Measurements from ENCODE around the gene DHX40. TPM values are rescaled to one million over a fixed set of nuclear protein-coding genes. Genes with fewer than 3 reads are reported as not detected.
A peak's percentile ranks its signal among the peaks of the same experiment; 100 is the strongest.

Gene DHX40
- total RNA-seq (2021; fragmentation: NEBNext Ultra II Directional; extraction: Animal tissue kit (Norgen Biotek cat#: 25700)) (28.3 and 28.5 TPM in 2 replicates), polyA plus RNA-seq (2011; rRNA removed) (7.5 and 13.5 TPM in 2 replicates), polyA minus RNA-seq (2011; rRNA and poly(A)+ RNA removed) (22.8 and 29.6 TPM in 2 replicates)
- polyA plus RNA-seq (2011; cell fraction: cytosol; rRNA removed), result 16.4 TPM
- 6.0 TPM for polyA plus RNA-seq (2011; cell fraction: nucleus; rRNA removed)
- polyA plus RNA-seq (2012, experiment 1 of 2), result 19.5 to 27.7 TPM (median 20.9 TPM) in 4 replicates
- polyA plus RNA-seq (2012, experiment 2 of 2), result 1.3 TPM
- polyA plus RNA-seq (2013, experiment 1 of 2), result 14.8 TPM
- polyA plus RNA-seq (2013, experiment 2 of 2), result 14.9 TPM
- 25.8 TPM for polyA minus RNA-seq (2011; cell fraction: cytosol; rRNA and poly(A)+ RNA removed)
- 23.5 TPM for polyA minus RNA-seq (2011; cell fraction: nucleus; rRNA and poly(A)+ RNA removed)
- long read RNA-seq, experiment 1, transcript DHX40-201 (18 exons, 3,660 nt), result major isoform, 7 of 35 reads
- long read RNA-seq, experiment 1, partial matches to known transcripts, result 27 of 35 reads
- long read RNA-seq, experiment 1, other reads (novel, unspliced or antisense), result 1 of 35 reads
- long read RNA-seq, experiment 2, transcript DHX40-201 (18 exons, 3,660 nt), result major isoform, 7 of 12 reads
- long read RNA-seq, experiment 2, partial matches to known transcripts, result 0 of 12 reads
- long read RNA-seq, experiment 2, other reads (novel, unspliced or antisense), result 5 of 12 reads

GRCh38 chr17:59565171-59565958 is at the start of gene DHX40:
Gene DHX40 (plus strand): TSS chr17:59565610. CDS start chr17:59565672, 62 bp downstream.
- Histone ChIP-seq H4K5ac (ENCODE audit: insufficient read length, low read depth, low read length) (peak within 1 kb of the TSS; percentile 49), H3K9ac (replicated peaks in 1 of 4; ENCODE audit: extremely low read depth in 1 of 4, low read depth in 3 of 4, low read length in 3 of 4) (peak within 1 kb of the TSS; percentile 54 to 87 (median 78)), H4K8ac (ENCODE audit: extremely low read depth, insufficient read depth, low read length) (peak within 1 kb of the TSS; percentile 98; the same call in 1 of the 2 replicates), H3K79me1 (ENCODE audit: low read depth, low read length) (no peaks in the 10 kb centered on the region; the same call in 1 of the 2 replicates), H2BK120ac (replicated peaks; ENCODE audit: low read depth, low read length) (no peak within 1 kb of the TSS), H2AK5ac (ENCODE audit: low read depth, low read length) (no peak within 1 kb of the TSS), H4K20me1 (replicated peaks in 1 of 2; ENCODE audit: control insufficient read depth in 1 of 2, insufficient read depth in 2 of 2, low read length in 2 of 2) (peaks cover 0 to under 1% of the 10 kb centered on the region in 2 experiments), H2BK5ac (ENCODE audit: low read depth, low read length) (peak within 1 kb of the TSS; percentile 15), H2BK12ac (ENCODE audit: low read depth, low read length) (peak within 1 kb of the TSS; percentile 82), H3K36me3 (ENCODE audit: control insufficient read depth in 2 of 4, insufficient read depth in 4 of 4, low read length in 3 of 4) (peaks cover 0 to 6% (median 2%) of the 10 kb centered on the region in 4 experiments; a peak in 2 of 8 replicates), H3K56ac (replicated peaks; ENCODE audit: insufficient read length, low read depth, low read length) (peak within 1 kb of the TSS; percentile 43), H3K14ac (ENCODE audit: insufficient read length) (no peak within 1 kb of the TSS), H3K18ac (ENCODE audit: extremely low read depth, low read length) (peak within 1 kb of the TSS; percentile 72; the same call in 1 of the 2 replicates), H2AFZ (ENCODE audit: low read length) (peak within 1 kb of the TSS; percentile 99), H4K91ac (replicated peaks; ENCODE audit: insufficient read length, low read length) (peak within 1 kb of the TSS; percentile 71), H3K27me3 (replicated peaks in 1 of 4; ENCODE audit: control insufficient read depth in 3 of 4, extremely low read depth in 1 of 4, insufficient read depth in 3 of 4, low read length in 3 of 4) (peaks cover 7 to 13% (median 11%) of the 10 kb centered on the region in 4 experiments), H3K4ac (replicated peaks; ENCODE audit: insufficient read length, low read depth, low read length) (peak within 1 kb of the TSS; percentile 22), H3K23me2 (ENCODE audit: low read depth, low read length) (0 out of 2 replicates have a peak, but pooled peaks cover 4% of the 10 kb centered on the region), H3K27ac (ENCODE audit: low read depth, low read length) (peak within 1 kb of the TSS; percentile 86), H3K9me3 (ENCODE audit: insufficient read depth in 2 of 2, low read depth in 1 of 2, low read length in 1 of 2) (peaks cover 7 to 11% of the 10 kb centered on the region in 2 experiments), H3K4me3 (ENCODE audit: extremely low read depth in 1 of 4, insufficient read depth in 2 of 4, low read depth in 3 of 4, low read length in 4 of 4) (peak within 1 kb of the TSS; percentile 83 to 99 (median 98)), H2BK20ac (ENCODE audit: low read length) (no peak within 1 kb of the TSS), H2BK15ac (ENCODE audit: low read length) (peak within 1 kb of the TSS; percentile 11; the same call in 1 of the 2 replicates), H3K4me1 (replicated peaks in 1 of 4; ENCODE audit: control insufficient read depth in 3 of 4, insufficient read depth in 4 of 4, low read length in 3 of 4) (peaks cover 0 to 2% (median 0%) of the 10 kb centered on the region in 4 experiments; a peak in 2 of 7 replicates), H3K23ac (ENCODE audit: insufficient read length) (no peak within 1 kb of the TSS), H3K4me2 (ENCODE audit: insufficient read depth in 1 of 2, low read depth in 2 of 2, low read length in 2 of 2) (peak within 1 kb of the TSS; percentile 69 to 76), H3K79me2 (ENCODE audit: control insufficient read depth in 1 of 2, insufficient read depth in 2 of 2, low read length in 2 of 2) (peaks cover 0 to 20% of the 10 kb centered on the region in 2 experiments; a peak in 3 of 4 replicates)
- ChIA-PET POLR2A (ENCODE audit: partially characterized antibody) (interaction anchor here (0.7 to 1.0 kb wide), 2 partner anchors 55 to 113 kb away, joined by 4 to 6 read pairs; partner anchors contain the start of gene CLTC), CTCF (ENCODE audit: partially characterized antibody) (interaction anchor here (1.0 kb wide), 1 partner anchor 123 kb away, joined by 3 read pairs; no protein-coding TSS in a partner anchor)
- WGBS, 2 experiments (ENCODE audit: extremely low coverage in 1 of 2, insufficient coverage in 1 of 2, insufficient read length in 1 of 2, insufficient replicate concordance in 2 of 2, low coverage in 1 of 2, low lambda C conversion rate in 2 of 2, missing lambda C conversion rate in 1 of 2), result 15% methylated on average over 42 of the region's 62 CpGs; no CpG with 5 or more reads in 1 of the 2 experiments
- DNase-seq (ENCODE audit: low read depth in 1 of 2, low spot score in 2 of 2) (peak; percentile 79 to 97), FAIRE-seq (no peak)
- TF ChIP-seq CHD1 (IDR thresholded peaks at IDR 0.05; ENCODE audit: low read depth, low read length) (no peak), ATF2 (IDR thresholded peaks at IDR 0.05; ENCODE audit: low read length) (peak; percentile 95), BCL11A (IDR thresholded peaks at IDR 0.05; ENCODE audit: low read depth in 2 of 2, low read length in 2 of 2) (no peak), TBP (IDR thresholded peaks at IDR 0.05; ENCODE audit: low read depth, low read length) (peak; percentile 81)
